ENCODE results near the gene PDX1.

The PDX1 gene

GRCh38 chr13:27969082-27969865 lies 49.5 kb downstream of the PDX1 start, which contains the start of gene CDX2:
TSS of gene CDX2 (minus strand) at chr13:27969315. CDS start at chr13:27969006, 309 bp downstream.
- no peak within 1 kb of the TSS for H3K27ac ChIP-seq (ENCODE audit: low read depth, low read length, poor library complexity, severe bottlenecking)
- H4K20me1 ChIP-seq (ENCODE audit: insufficient read depth, low read length): no peaks in the 10 kb centered on the region
- no peaks in the 10 kb centered on the region for H3K79me2 ChIP-seq (ENCODE audit: insufficient read depth, low read length)
- H3K9me2 ChIP-seq (ENCODE audit: low read depth, low read length): no peaks in the 10 kb centered on the region
- H3K4me3 ChIP-seq (ENCODE audit: low read depth, low read length, poor library complexity, severe bottlenecking): no peak within 1 kb of the TSS
- H3F3A ChIP-seq (ENCODE audit: insufficient read depth, low read length): no peaks in the 10 kb centered on the region
- H3K9ac ChIP-seq (ENCODE audit: low read length): no peak within 1 kb of the TSS
- no peak within 1 kb of the TSS for H3K4me2 ChIP-seq (ENCODE audit: low read length)
- no peaks in the 10 kb centered on the region for H3K36me3 ChIP-seq (ENCODE audit: insufficient read depth, low read length)
- H2AFZ ChIP-seq (ENCODE audit: low read length): no peak within 1 kb of the TSS
- TF ChIP-seq EZH2 (IDR thresholded peaks at IDR 0.05; ENCODE audit: borderline replicate concordance, low read length): no peak
- TF ChIP-seq, protein P1, sequence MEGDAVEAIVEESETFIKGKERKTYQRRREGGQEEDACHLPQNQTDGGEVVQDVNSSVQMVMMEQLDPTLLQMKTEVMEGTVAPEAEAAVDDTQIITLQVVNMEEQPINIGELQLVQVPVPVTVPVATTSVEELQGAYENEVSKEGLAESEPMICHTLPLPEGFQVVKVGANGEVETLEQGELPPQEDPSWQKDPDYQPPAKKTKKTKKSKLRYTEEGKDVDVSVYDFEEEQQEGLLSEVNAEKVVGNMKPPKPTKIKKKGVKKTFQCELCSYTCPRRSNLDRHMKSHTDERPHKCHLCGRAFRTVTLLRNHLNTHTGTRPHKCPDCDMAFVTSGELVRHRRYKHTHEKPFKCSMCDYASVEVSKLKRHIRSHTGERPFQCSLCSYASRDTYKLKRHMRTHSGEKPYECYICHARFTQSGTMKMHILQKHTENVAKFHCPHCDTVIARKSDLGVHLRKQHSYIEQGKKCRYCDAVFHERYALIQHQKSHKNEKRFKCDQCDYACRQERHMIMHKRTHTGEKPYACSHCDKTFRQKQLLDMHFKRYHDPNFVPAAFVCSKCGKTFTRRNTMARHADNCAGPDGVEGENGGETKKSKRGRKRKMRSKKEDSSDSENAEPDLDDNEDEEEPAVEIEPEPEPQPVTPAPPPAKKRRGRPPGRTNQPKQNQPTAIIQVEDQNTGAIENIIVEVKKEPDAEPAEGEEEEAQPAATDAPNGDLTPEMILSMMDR (IDR thresholded peaks at IDR 0.05; ENCODE audit: low read length): no peak
- no peaks in the 10 kb centered on the region for H3K9me3 ChIP-seq (ENCODE audit: low read length)
- H3K27me3 ChIP-seq (ENCODE audit: insufficient read depth, low read length): no peaks in the 10 kb centered on the region
- H3K4me1 ChIP-seq (ENCODE audit: insufficient read depth, low read length, severe bottlenecking): no peaks in the 10 kb centered on the region

GRCh38 chr13:27969866-27970229 lies 50.0 kb downstream of the PDX1 start:
- no peaks in the 10 kb centered on the region for H3K9me2 ChIP-seq (ENCODE audit: low read depth, low read length)
- no peaks in the 10 kb centered on the region for H4K20me1 ChIP-seq (ENCODE audit: insufficient read depth, low read length)
- no peaks in the 10 kb centered on the region for H3K36me3 ChIP-seq (ENCODE audit: insufficient read depth, low read length)
- H3K4me1 ChIP-seq (ENCODE audit: insufficient read depth, low read length, severe bottlenecking): no peaks in the 10 kb centered on the region
- no peaks in the 10 kb centered on the region for H3K9me3 ChIP-seq (ENCODE audit: low read length)
- no peaks in the 10 kb centered on the region for H3K27me3 ChIP-seq (ENCODE audit: insufficient read depth, low read length)
- no peaks in the 10 kb centered on the region for H3F3A ChIP-seq (ENCODE audit: insufficient read depth, low read length)
- no peak overlapping the region for H3K9ac ChIP-seq (ENCODE audit: low read length)
- H2AFZ ChIP-seq (ENCODE audit: low read length): no peak overlapping the region
- no peak overlapping the region for H3K27ac ChIP-seq (ENCODE audit: low read depth, low read length, poor library complexity, severe bottlenecking)
- no peak overlapping the region for H3K4me3 ChIP-seq (ENCODE audit: low read depth, low read length, poor library complexity, severe bottlenecking)
- TF ChIP-seq, protein P1 (IDR thresholded peaks at IDR 0.05; ENCODE audit: low read length): no peak
- no peak for TF ChIP-seq EZH2 (IDR thresholded peaks at IDR 0.05; ENCODE audit: borderline replicate concordance, low read length)
- no peaks in the 10 kb centered on the region for H3K79me2 ChIP-seq (ENCODE audit: insufficient read depth, low read length)
- no peak overlapping the region for H3K4me2 ChIP-seq (ENCODE audit: low read length)

GRCh38 chr13:27970382-27971235 lies 50.8 kb downstream of the PDX1 start:
- H3F3A ChIP-seq (ENCODE audit: insufficient read depth, low read length): no peaks in the 10 kb centered on the region
- no peaks in the 10 kb centered on the region for H4K20me1 ChIP-seq (ENCODE audit: insufficient read depth, low read length)
- no peaks in the 10 kb centered on the region for H3K9me2 ChIP-seq (ENCODE audit: low read depth, low read length)
- H3K4me1 ChIP-seq (ENCODE audit: insufficient read depth, low read length, severe bottlenecking): no peaks in the 10 kb centered on the region
- no peaks in the 10 kb centered on the region for H3K36me3 ChIP-seq (ENCODE audit: insufficient read depth, low read length)
- TF ChIP-seq EZH2 (IDR thresholded peaks at IDR 0.05; ENCODE audit: borderline replicate concordance, low read length): no peak
- TF ChIP-seq, protein P1 (IDR thresholded peaks at IDR 0.05; ENCODE audit: low read length): no peak
- no peaks in the 10 kb centered on the region for H3K27me3 ChIP-seq (ENCODE audit: insufficient read depth, low read length)
- no peaks in the 10 kb centered on the region for H3K79me2 ChIP-seq (ENCODE audit: insufficient read depth, low read length)
- H3K4me2 ChIP-seq (ENCODE audit: low read length): no peak overlapping the region
- no peak overlapping the region for H2AFZ ChIP-seq (ENCODE audit: low read length)
- no peak overlapping the region for H3K4me3 ChIP-seq (ENCODE audit: low read depth, low read length, poor library complexity, severe bottlenecking)
- H3K9me3 ChIP-seq (ENCODE audit: low read length): no peaks in the 10 kb centered on the region
- H3K9ac ChIP-seq (ENCODE audit: low read length): no peak overlapping the region
- H3K27ac ChIP-seq (ENCODE audit: low read depth, low read length, poor library complexity, severe bottlenecking): no peak overlapping the region
